Measurements from ENCODE around the gene ASIC3.
A peak's percentile ranks its signal among the peaks of the same experiment; 100 is the strongest.

ASIC3 gene

DNA sequence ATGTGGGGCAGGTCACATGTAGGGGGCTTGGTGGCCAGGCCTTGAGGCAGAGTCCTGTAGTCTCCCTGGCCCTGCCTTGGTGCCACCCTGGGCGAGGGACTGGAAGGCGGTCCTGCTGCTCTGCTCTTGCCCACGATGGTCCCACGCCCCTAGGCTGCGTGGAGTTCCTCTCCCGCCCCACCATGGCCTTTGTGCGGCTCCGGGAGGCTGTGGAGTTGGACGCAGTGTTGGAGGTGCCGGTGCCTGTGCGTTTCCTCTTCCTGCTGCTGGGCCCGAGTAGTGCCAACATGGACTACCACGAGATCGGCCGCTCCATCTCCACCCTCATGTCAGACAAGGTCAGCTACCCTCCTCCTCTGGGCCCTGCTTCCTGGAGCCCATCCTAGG lies 22.2 kb downstream of the ASIC3 start:
- DNase-seq (ENCODE audit: low read depth in 3 of 3), result no peak

DNA sequence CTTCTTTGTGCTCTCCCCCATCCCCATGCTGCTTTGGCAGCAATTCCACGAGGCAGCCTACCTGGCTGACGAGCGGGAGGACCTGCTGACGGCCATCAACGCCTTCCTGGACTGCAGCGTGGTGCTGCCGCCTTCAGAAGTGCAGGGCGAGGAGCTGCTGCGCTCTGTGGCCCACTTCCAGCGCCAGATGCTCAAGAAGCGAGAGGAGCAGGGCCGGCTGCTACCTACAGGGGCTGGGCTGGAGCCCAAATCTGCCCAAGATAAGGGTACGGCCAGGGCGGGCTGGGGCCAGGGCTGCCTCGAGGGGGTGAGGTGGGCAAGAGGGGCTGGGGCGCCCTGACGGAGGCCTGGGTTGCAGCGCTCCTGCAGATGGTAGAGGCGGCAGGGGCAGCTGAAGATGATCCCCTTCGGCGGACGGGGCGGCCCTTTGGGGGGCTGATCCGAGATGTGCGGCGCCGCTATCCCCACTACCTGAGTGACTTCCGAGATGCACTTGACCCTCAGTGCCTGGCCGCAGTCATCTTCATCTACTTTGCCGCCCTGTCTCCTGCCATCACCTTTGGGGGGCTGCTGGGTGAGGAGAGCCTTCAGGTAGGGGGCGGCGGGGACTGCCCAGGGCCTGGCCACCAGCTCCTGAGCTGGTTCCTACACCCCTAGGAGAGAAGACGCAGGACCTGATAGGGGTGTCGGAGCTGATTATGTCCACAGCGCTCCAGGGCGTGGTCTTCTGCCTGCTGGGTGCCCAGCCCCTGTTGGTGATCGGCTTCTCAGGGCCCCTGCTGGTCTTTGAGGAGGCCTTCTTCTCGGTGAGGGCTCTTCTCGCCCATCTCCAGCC lies 22.9 kb downstream of the ASIC3 start:
- no peak for DNase-seq (ENCODE audit: low read depth in 3 of 3)

- no peak for DNase-seq (ENCODE audit: low read depth in 3 of 3)
These were observed 25.7 kb downstream of the ASIC3 start for GRCh38 chr7:151073990-151074389.

GRCh38 chr7:151074817-151075661 lies 26.7 kb downstream of the ASIC3 start:
- DNase-seq (ENCODE audit: low read depth in 3 of 3), result no peak

DNA sequence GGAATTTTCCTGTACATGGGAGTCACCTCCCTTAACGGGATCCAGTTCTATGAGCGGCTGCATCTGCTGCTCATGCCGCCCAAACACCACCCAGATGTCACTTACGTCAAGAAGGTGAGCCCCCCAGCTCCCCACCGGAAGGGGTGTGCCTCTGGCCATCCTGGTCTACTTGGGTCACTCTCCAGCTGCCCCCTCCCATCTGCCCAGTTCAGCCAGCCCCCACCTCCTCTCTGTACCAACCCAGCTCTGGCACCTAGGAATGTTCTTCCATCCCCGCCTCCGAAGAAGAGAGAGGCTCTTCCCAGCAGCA lies 27.3 kb downstream of the ASIC3 start:
- DNase-seq (ENCODE audit: low read depth in 3 of 3), result no peak

- DNase-seq (ENCODE audit: low read depth in 3 of 3), result no peak
These were observed 27.7 kb downstream of the ASIC3 start for GRCh38 chr7:151075978-151076426.

GRCh38 chr7:151076863-151077704 lies 28.8 kb downstream of the ASIC3 start:
- no peak for DNase-seq (ENCODE audit: low read depth in 3 of 3)

- no peak for DNase-seq (ENCODE audit: low read depth in 3 of 3)
These were observed 29.4 kb downstream of the ASIC3 start for GRCh38 chr7:151077705-151078232.

- DNase-seq (ENCODE audit: low read depth in 3 of 3), result no peak
These were observed 30.1 kb downstream of the ASIC3 start for GRCh38 chr7:151078233-151079040.

DNA sequence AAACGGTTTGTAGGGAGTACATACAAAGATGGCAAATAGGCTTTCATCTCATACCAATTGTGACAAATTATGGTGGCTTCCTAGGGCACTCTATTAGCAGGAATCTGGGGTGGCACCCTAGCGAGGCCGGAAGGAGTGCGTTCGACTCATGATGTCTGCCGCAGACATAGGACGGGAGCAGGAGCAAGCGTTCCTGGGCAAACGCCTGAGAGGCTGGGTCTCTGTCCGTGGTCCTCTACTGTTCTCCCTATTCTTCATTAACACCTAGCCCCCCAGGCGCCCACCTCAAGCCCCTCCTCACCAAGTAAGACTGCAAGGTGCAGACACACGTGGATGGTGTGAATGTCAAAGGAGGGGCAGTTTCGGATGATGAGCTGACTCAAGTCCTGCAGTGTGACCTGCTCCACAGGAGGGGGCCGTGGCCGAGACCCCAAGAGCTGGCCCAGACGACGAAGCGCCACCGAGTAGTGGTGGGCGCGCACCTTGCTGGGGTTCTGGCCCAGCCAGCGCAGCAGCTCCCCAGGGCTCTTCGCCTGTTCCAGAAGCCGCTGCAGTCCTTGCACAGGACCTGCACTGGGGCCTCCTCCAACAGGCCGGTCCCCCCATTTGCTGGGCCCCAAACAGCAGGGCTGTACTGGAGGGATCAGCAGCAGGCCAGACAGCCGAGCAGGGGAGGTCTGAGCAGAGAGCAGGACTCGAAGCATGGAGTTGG lies 31.0 kb downstream of the ASIC3 start:
- no peak for DNase-seq (ENCODE audit: low read depth in 3 of 3)

- no peak for DNase-seq (ENCODE audit: low read depth in 3 of 3)
These were observed 31.8 kb downstream of the ASIC3 start for GRCh38 chr7:151080067-151080521.

GRCh38 chr7:151080522-151081169 lies 32.3 kb downstream of the ASIC3 start, which contains the start of gene FASTK:
Gene FASTK, minus strand, starts transcription at chr7:151080809. Its CDS starts 43 bp downstream, at chr7:151080766.
- DNase-seq (ENCODE audit: low read depth in 3 of 3), result peak; percentile 78 to 83 (median 78)

GRCh38 chr7:151081170-151082101 lies 33.1 kb downstream of the ASIC3 start:
- no peak for DNase-seq (ENCODE audit: low read depth in 3 of 3)

- no peak for DNase-seq (ENCODE audit: low read depth in 3 of 3)
These were observed 34.1 kb downstream of the ASIC3 start for GRCh38 chr7:151082141-151083070.

DNA sequence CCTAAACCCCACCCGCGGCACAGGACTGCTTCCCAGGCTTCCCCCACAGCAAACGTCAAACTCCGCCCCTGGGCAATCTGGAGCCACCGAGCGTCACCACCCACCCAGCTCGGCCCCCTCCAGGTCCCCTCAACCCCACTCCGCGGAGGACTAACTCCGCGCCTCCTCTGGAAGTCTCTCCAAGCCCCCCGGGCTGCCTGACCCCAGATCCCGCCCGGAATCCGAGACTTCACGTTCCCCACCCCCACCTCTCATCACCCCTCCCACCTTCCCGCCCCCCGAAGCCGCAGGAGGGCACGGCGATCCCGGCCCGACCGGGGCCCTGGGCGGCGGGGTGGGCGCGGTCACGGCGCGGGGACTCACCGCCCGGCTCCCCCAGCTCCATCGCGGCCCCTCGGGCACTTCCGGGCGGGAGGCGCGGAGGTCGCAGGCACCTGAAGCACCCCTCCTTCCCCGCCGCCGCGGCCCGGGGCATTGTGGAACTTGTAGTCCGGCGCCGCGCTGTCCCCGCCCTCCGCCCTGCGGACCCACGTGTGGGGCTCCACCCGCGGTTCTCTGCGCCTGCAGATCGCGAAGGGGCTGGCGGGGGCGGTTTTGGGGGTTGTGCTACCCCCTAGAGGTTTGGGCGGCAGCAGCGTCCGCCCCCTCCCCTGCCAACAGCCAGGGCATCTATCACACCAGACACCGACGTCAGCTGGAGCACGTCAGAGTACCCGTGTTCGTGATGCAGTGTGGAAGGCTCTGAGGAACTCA lies 34.9 kb downstream of the ASIC3 start, which contains the start of gene TMUB1:
Gene TMUB1, minus strand, starts transcription at position 423 of the 753 bp plus-strand sequence. CDS start 930 bp downstream, outside the sequence.
- DNase-seq (ENCODE audit: low read depth in 3 of 3), result peak; percentile 61 to 75 (median 68)

DNA sequence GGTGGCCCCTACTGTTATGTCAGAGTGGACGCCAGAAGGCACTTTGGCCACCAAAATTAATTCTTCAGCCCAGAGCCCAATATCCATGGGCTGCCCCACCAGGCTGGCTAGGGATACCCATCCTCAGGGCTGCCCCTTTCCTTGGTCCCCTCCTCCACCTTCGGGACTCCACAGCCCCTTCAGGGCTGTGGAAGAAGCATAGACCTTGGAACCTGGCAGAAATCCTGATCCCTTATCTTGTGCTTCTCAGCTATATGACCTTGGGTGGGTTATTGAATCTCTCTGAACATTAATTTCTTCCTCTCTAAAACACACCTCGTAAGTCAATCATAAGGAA lies 35.5 kb downstream of the ASIC3 start:
- DNase-seq (ENCODE audit: low read depth in 3 of 3), result no peak

- no peak for DNase-seq (ENCODE audit: low read depth in 3 of 3)
These were observed 37.0 kb downstream of the ASIC3 start for GRCh38 chr7:151085329-151085690.
